Measurements from ENCODE around the gene RNF31.
"Not testable (repeated sequence)": the region's sequence is repeated elsewhere in the genome, so short reads cannot be mapped to it uniquely, and the experiment has no call there.

RNF31 gene

GRCh38 chr14:24146978-24147760, at the start of gene RNF31:
Gene RNF31 (plus strand): TSS chr14:24147498. CDS start chr14:24147699, 201 bp downstream.
- peak; percentile 97 for DNase-seq (ENCODE audit: low read depth)

- no peak for DNase-seq (ENCODE audit: low read depth)
Measured at GRCh38 chr14:24098229-24098926, 48.9 kb upstream of the RNF31 start.

DNA sequence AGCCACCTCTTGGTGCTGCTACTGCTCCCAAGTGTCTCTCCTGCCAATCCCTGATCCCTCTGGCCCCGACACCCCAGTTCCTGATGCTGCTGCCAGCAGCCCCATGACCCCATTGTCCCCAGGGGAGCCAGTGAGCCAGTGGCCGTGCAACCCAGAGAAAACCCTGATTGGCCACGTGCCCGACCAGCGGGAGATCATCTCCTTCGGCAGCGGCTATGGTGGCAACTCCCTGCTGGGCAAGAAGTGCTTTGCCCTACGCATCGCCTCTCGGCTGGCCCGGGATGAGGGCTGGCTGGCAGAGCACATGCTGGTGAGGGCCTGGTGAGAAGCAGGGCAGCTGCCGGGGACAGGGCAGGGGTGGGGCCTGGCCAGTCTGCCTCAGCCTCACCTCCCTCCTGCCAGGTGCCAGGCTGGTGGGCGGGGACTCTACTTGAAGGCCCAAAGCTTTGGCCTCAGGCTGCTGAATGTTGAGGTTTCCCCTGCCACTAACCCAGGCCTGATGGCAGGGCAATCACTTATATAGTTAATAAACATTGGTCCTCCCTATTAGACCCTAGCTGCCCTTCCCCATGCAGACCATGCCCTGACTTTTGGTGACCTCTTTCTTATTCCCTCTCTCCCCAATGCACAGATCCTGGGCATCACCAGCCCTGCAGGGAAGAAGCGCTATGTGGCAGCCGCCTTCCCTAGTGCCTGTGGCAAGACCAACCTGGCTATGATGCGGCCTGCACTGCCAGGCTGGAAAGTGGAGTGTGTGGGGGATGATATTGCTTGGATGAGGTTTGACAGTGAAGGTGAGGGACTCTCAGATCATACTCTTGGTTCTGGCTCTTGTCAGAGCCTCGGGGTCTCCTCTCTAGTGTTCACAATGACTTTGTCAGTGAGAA, 48.1 kb upstream of the RNF31 start:
- DNase-seq (ENCODE audit: low read depth) = no peak

DNA sequence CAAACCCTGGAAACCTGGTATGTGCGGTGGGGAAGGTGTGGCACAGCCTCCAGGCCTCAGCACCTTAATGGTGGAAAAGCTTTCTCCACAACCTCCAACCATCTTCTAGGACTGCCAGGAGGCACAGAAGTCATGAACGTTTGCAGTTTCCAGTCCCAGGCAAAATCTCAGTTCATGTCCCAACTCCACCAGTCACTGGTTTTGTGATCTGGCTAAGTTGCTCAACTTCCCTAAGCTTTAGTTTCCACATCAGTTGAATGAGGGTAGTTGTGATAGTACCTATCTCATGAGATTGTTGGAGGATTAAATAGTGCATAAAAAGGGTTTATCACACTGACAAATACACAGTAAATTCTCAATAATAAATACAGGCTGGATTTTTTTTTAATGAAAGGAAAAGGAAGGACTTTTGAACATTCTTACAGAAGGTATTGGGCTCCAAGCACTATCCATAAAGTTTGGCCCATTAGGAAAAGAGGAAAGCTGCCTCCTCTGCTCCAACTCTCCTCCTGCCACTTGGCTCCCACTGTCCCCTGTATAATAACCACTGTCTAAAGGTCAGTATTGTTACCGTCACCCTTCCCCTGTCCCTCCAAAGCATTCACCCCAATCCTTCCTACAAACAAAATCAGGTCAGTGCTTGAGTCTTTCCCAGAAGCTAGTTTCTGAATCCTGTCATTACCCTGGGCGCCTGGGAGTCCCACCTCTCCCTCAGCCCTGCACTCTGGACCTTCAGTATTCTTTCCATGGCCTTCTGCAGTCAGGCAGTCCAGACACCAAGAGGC, 46.9 kb upstream of the RNF31 start:
- no peak for DNase-seq (ENCODE audit: low read depth)

DNA sequence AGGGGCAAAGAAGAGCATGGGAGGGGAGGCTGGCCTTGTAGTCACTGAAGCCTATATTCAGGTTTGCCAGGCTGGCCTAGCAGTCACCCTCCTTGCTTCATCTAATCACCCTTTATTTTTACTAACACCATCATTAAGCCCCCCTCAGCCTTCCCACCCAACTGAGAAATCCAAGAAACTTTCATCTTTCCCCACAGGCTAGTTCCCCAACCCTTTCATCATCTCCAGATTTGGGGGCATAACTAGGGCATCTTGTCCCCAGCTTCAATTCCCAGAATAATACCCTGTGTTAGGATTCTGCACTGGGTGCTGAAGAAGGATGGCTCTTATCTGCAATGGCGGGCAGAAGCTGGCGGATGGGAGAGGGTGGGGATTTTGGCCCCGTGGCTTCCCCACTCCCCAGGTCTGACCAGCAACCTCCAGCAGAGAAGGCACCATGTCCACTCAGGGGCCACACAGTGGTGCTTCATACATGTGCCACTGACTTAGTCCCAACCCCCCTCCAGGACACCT, 46.3 kb upstream of the RNF31 start:
- DNase-seq (ENCODE audit: low read depth) = no peak

GRCh38 chr14:24102357-24103048, 44.8 kb upstream of the RNF31 start:
- DNase-seq (ENCODE audit: low read depth) = no peak

GRCh38 chr14:24103451-24103850, 43.8 kb upstream of the RNF31 start:
- no peak for DNase-seq (ENCODE audit: low read depth)

DNA sequence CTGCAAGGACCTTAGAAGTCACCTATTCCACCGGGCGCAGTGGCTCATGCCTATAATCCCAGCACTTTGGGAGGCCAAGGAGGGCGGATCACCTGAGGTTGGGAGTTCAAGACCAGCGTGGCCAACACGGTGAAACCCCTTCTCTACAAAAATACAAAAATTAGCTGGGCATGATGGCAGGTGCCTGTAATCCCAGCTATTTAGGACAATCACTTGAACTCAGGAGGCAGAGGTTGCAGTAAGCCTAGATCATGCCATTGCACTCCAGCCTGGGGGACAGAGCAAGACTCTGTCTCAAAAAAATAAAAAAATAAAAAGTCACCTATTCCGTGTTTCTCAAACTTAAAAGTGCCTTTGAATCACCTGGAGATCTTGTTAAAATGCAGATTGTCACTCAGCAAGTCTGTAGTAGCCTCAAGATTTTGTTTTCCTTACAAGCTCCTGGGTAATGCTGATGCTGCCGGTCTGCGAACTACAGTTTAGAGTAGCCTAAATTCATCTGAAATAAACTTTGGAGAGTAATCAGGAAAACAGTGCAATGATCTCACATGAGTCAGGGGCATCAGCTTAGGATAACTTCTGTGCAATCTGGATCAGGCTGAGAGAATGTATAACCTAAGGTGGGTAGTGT, 41.6 kb upstream of the RNF31 start:
- DNase-seq (ENCODE audit: low read depth) = not testable (repeated sequence)

DNA sequence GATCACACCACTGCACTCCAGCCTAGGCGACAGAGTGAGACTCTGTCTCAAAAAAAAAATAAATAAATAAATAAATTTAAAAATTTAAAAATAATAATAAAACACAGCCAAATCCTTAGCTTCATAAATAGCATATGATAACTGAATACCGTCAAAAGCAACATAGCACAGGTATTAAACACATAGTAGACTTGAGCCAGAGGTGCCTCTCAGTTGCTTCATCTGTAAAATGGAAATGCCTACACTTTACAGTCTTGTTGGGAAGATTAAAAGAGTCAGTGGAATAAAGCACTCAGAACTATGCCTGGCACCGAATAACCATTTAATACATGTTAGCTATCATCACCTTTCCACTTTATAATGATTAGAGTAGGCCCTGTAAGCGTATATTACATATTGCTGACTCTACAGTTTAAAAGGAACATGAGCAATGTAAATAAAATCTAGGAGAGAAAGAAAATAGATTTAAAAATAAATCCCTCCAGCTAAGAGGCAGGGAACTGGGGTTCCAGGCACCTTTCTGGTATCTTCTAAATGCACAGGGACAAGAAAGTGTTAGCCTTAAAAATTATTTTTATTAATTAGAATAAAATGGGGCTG, 40.5 kb upstream of the RNF31 start:
- no peak for DNase-seq (ENCODE audit: low read depth)

DNA sequence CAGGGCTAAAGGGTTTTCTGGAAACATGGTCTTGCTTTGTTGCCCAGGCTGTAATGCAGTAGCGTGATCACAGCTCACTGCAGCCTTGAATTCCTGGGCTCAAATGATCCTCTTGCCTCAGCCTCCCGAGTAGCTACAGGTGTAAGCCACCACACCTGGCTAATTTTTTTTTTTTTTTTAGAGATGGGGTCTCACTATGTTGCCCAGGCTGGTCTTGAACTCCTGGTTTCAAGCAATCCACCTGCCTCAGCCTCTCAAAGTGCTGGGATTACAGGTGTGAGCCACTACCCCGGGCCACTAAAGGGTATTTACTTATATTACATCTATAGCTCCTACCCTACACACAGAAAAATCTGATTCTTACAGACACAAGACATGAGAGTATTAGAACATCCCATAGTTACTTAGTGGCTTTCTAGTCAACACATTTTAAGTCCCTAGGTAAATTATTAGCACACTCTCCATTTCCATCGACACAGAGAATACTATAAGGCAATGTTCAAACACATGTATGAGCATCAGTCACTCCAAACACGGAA, 38.9 kb upstream of the RNF31 start:
- no peak for DNase-seq (ENCODE audit: low read depth)

- no peak for DNase-seq (ENCODE audit: low read depth)
Measured at GRCh38 chr14:24110060-24110459, 37.2 kb upstream of the RNF31 start.

DNA sequence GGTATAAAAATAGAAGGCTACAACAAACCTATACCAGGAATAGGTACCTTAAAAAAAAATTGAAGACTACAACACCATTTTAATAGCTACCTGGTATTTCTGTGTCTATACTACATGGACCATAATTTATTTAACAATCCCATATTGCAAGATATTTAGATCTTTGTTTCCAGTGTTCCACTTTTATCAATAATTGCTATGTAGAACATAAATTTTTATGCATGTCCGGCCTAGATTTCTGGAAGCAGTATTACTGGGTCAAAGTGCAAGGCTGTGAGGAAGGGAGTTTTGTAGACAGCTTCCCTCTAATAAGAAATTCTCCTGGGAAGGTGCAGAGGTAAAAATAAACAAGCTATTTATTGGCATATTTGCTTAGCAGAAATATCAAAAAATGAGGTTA, 36.8 kb upstream of the RNF31 start:
- DNase-seq (ENCODE audit: low read depth) = no peak

- DNase-seq (ENCODE audit: low read depth) = no peak
Measured at GRCh38 chr14:24113379-24113800, 33.9 kb upstream of the RNF31 start.

- DNase-seq (ENCODE audit: low read depth) = peak; percentile 71
Measured at GRCh38 chr14:24113801-24114531, 33.3 kb upstream of the RNF31 start.

DNA sequence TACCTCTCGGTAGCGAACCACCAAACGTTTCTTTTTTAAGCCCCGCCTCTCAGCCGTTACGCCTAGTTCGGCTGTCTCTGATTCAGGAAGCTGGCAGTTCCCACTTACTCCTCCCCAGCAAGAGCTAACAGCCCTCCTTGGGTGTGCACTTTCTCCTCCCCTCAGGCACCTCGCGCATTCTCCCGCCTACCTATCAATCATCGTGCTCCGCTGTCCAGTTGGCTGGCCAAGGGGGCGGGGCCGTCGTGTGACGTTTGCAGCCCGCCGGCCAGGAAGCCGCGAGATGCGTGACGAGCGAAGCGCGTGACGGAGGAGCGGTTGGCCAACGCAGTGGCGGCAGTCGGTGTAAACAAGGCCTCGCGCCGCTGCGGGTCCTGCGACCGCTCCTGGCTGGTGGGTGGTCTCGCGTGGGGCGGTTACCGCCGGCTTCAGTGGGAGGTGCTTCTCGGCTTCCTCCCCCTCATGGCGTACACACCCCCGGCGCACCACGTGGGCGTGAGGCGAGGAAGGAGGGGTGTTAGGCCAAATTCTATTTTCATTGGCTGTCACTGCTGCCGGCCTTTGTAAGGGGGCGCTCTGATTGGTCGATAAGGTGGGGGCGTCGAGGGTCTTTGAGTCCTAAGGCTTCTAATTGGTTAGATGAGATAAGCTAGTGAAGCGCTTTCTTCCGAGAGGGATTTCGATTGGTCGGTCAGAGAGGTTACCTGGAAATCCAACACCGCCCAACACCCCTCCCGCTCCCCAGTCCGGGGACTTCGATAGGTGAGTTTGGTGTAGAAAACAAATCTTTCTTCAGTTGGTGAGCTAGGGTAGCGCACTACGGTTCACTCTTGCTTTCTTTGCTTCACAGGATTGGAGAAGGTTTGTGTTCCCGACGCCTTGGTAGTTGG, 32.5 kb upstream of the RNF31 start, which contains the start of the genes DCAF11 and NRL:
TSS of gene DCAF11 (plus strand) at position 246 of the 890 bp plus-strand sequence. CDS start 818 bp downstream, outside the sequence.
TSS of gene NRL (minus strand) at position 418 of the 890 bp plus-strand sequence. CDS start 32,101 bp downstream, outside the sequence.
- peak; percentile 99 for DNase-seq (ENCODE audit: low read depth)

GRCh38 chr14:24115422-24116127, 31.7 kb upstream of the RNF31 start:
- no peak for DNase-seq (ENCODE audit: low read depth)
